NCI-H1417 treated with DMSO at 0.1 percent for 48 hours (cell line): ENCODE measurements around the gene SDHA.
"Not testable (repeated sequence)": the region's sequence is repeated elsewhere in the genome, so short reads cannot be mapped to it uniquely, and the experiment has no call there.

Source experiments
- DNase-seq: peaks from one replicate; lab custom pipeline; 2025; lab: John Stamatoyannopoulos, UW

Gene SDHA

DNA sequence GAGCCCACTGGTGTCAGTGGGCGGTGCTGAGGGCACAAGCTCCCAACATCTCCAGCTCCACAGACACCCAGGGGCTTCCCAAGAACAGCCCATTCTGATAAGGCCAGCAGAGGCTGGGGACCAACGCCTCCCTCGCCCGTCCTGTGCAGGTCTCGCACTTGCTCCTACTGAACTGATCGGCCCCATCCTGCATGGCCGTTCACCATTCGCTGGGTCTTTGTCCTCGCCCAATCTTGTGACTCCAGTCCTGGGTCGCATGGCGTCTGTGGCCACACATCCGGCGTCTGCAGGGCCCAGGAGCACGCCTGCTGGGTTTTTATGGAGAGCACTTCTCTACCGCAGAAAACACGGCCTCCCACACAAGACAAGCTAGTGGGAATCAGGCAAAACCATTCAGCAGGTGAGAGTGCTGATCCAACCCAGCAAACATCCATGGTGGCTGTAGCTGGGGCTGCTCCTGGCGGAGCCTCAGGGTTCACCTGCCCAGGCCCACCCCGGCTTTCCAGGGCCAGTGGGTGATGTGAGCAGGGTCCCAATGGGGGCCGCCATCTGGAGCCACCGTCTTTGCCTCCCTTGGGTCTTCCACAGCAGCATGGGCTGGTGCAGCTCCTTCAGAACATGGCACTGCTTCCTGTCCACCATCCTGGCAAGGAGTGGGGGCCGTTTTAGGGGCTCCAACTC, 19.5 kb upstream of the SDHA start:
- DNase-seq, result no peak

DNA sequence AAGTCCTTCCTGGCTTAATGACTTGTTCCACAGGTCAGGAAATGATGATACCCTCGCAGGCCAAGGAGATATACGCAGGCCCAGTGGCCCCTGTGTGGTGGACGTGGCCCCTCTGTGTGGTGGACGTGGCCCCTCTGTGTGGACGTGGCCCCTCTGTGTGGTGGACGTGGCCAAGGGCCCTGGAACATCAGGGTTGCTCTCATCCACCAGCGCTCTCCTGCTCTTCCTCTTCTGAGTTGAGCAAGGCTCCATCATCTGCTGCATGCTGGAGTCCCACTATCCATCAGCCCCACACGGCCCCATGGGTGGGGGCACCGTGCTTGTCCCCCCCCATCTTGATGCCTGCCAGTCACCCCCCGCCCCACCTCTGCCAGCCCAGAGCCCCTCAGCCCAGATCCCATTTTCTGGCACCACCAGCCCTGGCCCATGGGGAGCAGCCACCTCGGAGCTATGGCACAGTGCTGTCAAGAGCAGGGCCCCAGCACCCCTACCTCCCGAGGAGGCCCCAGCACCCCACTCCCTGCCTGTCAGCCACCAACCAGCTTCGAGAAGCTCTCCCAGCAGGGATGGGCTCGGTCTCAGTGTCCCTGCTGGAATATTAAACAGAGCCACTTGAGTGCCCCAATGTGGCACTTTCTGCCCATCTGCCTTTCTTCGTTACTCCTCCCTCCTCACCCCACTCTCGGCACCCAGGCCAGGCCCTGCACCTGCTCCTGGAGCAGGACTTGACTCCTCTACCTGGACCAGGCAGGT, 18.7 kb upstream of the SDHA start:
- DNase-seq, result no peak

DNA sequence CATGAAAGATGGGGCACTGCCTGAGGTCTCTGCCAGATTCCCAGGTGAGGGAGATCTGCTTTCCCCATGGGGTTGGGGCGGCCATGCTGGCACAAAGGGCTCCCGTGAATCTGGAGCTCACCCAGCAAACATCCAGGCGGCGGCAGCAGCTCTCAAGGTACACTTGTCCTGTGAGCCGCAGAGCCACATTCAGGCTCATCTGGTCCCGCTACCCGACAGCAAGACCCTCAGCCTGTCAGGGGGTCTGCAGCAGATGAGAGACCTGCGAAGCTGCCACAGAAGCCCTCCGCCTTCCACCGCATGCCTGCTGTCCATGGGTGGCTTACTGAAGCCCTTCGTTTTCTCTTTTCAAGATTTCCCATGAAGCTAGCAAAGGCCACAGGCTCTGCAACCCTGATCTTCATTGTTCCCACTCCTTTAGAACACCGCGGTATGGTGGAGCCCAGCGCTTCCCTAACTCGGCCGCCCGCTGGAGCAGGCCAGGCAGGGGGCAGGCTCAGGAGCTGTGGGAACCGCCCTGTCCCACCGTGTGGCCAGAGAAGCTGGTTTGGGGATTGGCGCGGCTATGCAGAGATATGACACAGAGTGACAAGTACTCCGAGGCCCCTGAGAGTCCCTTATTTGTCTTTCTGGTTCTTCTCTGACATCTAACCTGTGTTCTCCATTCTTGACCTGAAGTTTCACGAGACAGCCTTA, 18.0 kb upstream of the SDHA start:
- no peak for DNase-seq

DNA sequence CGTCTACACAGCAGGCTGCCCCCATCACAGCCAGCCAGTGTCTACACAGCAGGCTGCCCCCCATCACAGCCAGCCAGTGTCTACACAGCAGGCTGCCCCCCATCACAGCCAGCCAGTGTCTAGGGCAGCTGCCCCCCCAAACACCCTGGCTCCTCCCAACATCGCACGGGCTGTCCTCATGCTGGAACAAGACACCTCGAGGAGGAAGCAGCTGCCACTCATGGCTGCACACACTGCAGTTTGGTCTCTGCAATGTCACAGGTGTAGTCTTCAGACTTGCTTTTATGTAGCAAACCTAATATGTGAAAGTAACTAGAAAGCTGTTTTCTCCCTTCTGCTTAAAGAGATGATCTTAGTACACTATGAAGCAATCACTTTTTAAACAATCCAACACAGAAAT, 17.1 kb upstream of the SDHA start:
- no peak for DNase-seq

DNA sequence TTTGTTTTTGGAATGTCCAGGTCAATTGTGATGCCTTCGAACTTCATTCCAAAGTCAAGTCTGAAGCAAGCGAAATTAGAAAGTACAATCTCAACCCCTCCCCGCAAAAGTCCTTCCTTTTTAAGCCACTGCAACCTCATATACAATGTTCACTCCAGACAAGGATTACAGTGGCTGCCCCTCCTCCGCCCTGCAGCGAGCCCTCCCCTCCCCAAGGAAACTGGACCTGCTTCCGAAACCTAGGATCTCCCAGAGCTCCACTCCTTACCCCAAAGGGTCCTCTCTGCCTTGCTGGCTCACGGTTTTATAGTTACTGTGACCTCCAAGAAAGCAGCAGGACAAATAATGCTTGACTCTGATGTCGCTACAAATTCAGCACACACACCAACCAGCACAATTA, 16.4 kb upstream of the SDHA start:
- DNase-seq, result no peak

DNA sequence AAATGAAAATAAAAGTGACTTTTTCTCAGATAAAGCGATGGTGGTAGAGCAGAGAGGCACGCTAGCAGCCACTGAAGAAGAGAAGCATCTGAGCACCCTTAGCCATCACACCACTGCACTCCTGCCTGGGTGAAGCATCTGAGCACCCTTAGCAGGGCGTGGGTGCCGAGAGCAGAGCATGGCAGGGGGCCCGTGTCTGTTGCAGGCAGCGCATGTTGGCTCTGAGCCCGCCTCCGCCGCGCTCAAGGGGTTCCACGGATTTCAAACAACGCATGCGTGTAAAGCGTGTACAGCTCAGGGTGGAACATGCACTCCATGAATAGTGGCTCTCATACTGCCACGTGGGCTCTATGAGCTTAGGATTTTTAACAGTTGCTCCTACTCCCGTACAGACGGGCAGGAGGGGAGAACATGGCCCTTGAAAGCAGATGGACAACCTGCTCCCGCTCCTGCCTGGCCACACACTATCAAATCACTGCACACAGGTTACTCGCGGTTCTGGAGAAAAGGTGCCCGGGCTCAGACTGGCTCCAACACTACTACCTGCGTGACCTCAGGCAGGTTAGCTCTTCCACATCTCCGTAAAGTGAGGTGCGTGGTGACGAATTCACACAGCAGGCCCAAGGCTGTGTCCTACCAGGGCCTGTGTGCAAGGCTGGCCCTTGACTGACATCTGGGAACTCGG, 14.7 kb upstream of the SDHA start:
- no peak for DNase-seq

DNA sequence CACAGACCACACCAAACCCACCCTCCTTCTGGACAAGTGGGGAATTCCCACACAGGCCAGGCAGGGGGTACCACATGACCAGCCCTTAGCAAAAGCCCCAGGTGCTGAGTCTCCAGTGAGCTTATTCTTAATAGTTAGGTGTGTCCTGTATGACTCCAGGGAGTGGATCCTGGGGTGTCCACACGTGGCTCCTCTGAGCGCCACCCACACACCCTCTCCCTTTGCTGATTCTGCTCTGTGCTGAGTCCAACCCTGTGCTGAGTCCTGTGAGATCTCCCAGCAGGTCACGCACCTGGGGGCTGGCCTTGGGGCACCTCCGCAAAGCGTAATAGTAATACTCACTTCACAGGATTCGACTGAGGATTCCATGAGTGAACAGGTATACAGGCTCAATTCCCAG, 14.1 kb upstream of the SDHA start:
- DNase-seq, result no peak

DNA sequence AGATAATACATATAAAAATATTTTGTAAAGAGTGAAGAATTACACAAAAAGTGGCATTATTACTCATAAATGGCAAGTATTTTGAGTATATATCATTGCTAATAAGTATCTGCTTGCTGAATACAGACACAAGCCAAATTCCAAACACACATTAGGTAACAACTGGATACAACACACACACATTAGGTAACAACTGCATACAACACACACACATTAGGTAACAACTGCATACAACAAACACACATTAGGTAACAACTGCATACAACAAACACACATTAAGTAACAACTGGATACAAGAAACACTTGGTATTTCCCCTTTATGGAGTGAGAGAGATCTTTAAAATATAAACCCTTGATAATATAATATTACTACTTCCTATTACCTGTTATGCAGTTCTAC, 13.7 kb upstream of the SDHA start:
- no peak for DNase-seq

DNA sequence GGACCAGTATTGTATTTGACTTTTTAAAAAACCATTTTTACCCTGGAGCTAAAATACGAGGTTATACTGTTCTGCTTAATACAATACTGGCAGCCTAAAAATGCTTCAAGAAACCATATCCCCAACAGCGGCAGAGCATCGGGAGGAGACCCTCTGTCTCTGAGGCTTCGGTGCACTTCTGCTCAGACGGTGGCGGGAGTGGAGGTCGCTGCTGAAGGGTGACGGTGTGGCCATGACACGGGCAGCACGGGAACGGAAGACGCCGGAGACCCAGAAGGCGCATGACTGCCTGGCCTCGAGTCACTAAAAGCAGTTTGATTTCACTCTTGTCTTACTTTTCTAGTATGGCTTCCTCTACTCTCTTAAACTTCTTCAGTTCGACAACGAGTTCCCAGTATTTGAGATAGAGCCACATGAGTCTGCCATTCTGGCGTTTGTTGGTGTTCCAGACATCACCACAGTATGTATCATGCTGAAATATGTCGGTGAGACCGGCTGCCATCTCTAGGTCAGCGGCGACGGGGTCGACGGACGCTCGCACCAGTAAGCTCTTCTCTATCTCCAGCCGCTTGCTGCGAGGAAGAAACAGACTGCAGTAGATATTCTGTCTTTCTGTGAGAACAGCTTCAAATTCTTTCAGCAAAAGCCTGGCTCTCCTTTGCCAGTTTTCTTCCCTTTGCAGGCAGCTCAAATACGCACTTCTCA, 13.0 kb upstream of the SDHA start:
- DNase-seq, result no peak

DNA sequence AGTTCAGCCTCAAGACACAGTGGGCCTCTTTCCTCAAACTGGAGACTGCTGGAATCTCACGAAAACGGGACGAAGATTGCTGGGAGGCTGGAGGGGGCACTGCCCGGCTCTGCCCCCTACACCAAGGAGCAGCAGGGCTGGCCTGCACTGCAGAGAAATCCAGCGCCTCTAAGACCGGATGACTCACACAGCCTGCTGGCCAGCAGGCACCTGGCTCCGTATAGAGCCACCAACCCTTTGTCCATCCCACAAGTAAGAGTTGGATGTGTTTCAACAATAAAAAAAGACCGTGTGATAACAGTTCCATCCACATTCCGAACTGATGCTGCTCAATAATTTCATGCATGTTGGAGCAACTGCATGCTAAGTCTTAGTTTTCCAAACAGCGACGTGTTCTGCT, 11.7 kb upstream of the SDHA start:
- DNase-seq, result no peak

DNA sequence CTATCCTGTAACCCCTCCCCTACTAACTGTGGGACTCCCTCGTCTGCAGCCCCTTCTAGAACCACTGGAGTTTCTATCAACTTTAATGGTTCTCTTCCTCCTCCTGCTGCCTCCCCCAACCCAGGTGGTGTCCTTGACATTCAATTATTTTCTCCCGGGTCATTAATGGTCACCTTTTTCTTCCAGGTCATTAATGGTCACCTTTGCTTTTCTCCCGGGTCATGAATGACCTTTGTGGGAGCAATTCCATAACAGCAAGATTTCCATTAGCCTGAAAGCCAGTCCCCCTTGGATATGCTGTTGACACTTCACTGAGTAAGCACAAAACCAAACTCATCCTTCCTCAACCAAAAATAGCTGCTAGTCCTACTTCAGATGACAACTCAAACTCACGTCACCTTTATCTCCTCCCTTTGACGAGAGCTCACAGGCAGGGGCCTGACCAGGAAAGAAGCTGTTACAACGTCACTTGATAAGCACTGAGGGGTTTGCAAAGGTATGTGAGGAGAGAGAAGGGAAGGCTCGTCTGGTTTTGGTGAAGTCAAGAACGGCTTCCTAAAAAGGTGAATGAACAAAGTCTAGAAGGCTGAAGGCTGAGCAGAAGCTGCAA, 11.1 kb upstream of the SDHA start:
- DNase-seq, result no peak

DNA sequence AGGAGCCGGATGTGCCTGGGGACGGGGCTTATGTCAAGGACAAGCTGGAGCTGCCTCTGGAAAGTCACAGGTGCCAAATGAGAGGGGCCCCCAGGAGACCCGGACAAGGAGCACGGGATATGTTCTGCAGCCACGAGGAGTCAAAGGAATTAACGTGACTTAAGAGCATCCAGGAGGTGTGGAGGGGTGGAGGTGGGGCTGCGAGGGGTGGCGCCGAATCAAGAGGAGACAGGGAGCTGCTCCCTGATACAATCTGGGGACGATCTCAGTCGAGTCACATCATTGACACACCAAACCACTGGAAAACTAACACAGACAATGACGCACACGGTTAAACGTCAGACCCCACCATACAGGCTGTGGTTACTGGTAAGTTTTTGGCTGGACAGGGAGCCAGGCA, 10.5 kb upstream of the SDHA start:
- no peak for DNase-seq

DNA sequence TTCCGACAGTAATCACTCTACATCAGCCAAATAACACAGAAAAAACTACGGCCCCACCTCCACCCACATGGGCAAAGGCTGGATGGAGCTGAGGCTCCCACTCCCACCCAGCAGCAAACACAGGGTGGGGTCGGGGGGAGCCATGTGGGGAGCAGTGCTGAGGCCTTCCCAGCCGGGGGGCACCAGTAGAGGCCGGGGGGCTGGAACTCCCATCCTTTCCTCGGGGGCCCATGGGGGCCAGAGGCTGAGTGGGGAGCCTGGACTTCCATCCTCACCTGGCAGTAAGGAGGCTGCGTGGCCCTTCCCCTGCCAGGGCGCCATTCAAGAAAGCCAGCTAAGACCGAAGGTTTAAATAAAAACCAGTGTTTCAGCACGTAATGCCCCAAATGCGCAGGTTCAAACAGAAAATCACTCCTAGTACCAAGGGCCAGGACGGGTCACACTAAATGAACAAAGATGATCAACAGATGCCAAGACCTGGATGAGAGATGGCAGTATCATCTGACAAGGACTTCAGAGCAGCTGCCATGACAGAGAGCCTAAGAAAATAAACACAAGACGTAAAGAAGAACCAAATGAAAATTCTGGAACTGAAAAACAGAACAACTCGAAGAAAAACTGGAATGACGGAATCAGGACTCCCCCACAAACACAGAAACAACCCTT, 9.5 kb upstream of the SDHA start:
- DNase-seq, result no peak

DNA sequence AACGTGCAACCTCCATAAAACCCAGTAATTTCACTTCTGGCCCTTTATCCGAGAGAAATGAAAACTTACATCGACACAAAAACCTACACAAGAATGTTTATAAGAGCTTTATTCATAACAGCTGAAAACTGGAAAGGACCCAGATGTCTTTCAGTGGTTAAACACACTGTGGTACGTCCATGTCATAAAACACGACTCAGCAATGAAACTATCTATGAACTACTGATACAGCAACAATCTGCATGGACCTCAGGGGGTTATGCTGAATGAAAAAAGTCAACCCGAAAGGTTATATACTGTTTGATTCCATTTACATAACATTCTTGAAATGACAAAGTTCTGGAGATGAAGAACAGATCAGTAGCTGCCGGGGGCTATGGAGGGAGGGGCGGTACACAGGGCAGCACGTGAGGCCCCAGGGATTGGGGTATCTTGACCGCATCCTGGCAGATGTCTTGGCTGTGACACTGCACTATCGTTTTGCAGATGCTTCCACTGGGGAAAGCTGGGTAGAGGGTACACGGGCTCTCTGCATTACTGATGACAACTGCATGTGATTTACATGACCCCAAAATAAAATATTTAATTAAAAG, 4.2 kb upstream of the SDHA start:
- no peak for DNase-seq

DNA sequence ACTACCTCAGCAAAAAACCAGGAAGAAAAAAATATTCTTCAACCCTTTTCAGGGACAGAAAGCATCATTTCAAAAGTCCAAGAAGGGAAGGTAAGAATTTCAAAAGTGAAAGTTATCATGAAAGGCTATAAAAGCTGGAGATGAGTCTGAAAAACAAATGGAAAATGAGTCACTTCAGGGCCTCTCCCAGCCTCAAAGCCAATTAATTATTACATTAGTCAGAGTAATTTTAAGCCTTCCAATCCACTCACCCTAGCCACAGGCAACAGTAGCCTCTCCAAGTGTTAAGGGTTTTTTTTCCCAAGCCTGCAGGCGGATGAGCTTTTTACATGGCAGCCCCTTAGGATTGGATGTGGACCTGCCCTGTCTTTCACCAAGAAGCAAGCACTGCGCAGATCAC, 2.9 kb upstream of the SDHA start:
- not testable (repeated sequence) for DNase-seq

DNA sequence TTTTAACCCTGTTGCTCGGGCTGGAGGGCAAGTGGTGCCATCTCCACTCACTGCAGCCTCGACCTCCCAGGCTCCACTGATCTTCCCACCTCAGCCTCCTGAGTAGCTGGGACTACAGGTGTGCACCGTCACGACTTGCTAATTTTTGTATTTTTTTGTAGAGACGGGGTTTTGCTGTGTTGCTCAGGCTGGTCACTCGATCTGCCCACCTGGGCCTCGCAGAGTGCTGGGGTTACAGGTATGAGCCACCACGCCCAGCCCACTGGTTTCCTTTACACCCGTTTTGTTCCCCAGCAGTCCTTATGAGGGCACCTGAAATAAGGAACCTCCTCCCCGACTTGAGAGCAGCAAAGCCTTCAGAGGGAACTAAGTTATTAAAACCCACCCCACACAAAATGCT, 2.0 kb upstream of the SDHA start:
- not testable (repeated sequence) for DNase-seq

DNA sequence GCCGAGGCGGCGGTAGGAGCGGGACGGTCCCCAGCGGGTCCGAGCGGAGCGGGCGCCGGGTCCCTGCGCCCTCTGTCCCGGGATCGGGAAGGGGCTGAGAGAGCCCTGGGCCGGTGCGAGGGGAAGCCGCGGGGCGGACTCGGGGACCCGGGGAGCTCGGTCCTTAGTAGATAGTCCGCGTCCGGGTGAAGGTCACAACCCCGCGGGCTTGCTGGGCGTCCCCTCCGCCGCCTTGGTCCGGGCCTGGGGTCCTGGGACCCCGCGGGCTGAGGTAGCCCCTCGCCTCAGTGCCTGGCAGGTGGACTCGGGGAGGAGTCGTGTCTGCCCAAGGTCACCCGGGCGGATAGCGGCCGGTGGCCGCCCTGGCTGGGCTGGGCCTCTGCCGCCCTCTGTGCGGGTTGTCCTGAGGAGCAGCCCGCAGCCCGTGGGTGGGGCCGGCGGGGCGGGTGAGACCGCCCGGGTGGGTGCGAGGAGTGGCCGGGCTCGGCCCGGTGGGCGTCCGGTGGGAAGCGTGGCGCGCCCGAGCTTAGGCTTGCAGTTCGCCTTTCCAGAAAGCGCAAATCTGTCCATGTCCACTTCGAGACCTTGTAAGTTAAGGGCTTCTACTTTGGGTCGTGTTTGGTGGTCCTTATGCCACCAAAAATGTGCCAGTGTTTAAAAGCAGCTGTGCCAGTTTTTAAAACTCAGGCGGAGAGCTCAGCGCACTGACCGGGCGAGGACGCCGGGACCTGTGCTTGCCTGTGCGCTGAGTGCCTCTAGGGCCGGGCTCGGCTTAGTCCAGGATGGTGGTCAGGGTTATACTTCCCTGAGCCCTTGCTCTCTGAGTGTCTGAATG, 554 bp downstream of the SDHA start:
- DNase-seq, result no peak

DNA sequence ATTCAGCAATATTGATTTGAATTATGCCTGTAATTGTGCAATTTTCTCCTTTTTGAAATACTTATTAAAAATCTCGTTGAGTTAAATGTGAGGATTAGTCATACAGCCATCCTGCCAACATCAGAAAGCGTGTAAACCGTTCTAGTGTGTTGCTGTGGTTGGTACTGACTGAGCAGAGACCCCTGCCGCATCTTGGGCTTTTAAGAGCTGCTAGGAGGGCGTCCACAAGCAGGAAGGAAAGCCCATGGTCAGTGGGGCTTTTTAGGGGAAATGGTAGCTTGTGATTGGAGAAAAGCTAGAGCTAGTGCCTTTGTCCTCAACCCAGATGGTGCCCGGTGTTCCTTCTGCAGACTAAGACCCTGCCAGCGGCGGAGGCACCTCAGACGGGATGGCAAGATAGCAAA, 1.3 kb downstream of the SDHA start:
- no peak for DNase-seq

DNA sequence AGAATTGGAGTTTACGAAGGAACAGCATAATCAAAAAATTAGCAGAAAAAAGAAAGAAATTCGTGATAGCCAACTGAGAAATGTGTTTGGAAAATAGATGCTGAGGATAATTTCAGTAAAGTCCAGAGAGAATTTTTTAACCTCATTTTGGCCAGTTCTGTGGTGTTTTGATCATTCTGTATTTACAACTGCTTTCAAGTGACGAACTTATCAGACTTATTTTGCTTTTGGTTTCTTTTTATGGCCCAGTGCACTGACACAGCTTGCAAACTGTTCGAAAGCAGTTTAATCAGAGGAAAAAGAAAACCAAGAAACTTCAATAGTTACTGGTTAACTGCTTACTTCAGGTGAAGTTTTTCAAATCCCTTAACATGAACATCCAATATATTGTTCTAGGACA, 1.9 kb downstream of the SDHA start:
- DNase-seq, result no peak
